Measurements from ENCODE around the gene ATP2B2. TPM values are rescaled to one million over a fixed set of nuclear protein-coding genes. Genes with fewer than 3 reads are reported as not detected.
"Not testable (repeated sequence)": the region's sequence is repeated elsewhere in the genome, so short reads cannot be mapped to it uniquely, and the experiment has no call there.

The ATP2B2 gene
- total RNA-seq, 4 donors from 2014 or later: 0.42 to 2.0 (median 1.1) TPM

- no peaks in the 10 kb centered on the region for H3K4me1 ChIP-seq
These were observed 206.2 kb downstream of the ATP2B2 start for GRCh38 chr3:10299175-10299574.

DNA sequence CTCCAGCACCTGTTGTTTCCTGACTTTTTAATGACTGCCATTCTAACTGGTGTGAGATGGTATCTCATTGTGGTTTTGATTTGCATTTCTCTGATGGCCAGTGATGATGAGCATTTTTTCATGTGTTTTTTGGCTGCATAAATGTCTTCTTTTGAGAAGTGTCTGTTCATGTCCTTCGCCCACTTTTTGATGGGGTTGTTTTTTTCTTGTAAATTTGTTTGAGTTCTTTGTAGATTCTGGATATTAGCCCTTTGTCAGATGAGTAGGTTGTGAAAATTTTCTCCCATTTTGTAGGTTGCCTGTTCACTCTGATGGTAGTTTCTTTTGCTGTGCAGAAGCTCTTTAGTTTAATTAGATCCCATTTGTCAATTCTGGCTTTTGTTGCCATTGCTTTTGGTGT, 207.3 kb downstream of the ATP2B2 start:
- not testable (repeated sequence) for H3K27ac ChIP-seq; H3K9me3 ChIP-seq; H3K27me3 ChIP-seq; DNase-seq (ENCODE audit: low spot score in 2 of 2); H3K4me3 ChIP-seq; H3K4me1 ChIP-seq
- no CpG with 5 or more reads among the region's 1 CpG for WGBS, 2 donors
- peaks cover 0 to 74% (median 6%) of the 10 kb centered on the region in 3 donors for H3K36me3 ChIP-seq

More at GRCh38 chr3:10299175-10299574, 206.2 kb downstream of the ATP2B2 start:
- DNase-seq (ENCODE audit: low spot score in 2 of 2): no peak
- 71 to 77% methylated on average over 2 of the region's 2 CpGs for WGBS, 2 donors
- Histone ChIP-seq H3K4me3 (no peak overlapping the region), H3K27ac (no peak overlapping the region), H3K9me3 (no peaks in the 10 kb centered on the region), H3K36me3 (peaks cover 2 to 75% (median 7%) of the 10 kb centered on the region in 3 donors), H3K27me3 (no peaks in the 10 kb centered on the region)
- TF ChIP-seq EP300 (IDR thresholded peaks at IDR 0.05) (no peak), POLR2A (IDR thresholded peaks at IDR 0.05) (no peak)
- TF ChIP-seq, protein P1, sequence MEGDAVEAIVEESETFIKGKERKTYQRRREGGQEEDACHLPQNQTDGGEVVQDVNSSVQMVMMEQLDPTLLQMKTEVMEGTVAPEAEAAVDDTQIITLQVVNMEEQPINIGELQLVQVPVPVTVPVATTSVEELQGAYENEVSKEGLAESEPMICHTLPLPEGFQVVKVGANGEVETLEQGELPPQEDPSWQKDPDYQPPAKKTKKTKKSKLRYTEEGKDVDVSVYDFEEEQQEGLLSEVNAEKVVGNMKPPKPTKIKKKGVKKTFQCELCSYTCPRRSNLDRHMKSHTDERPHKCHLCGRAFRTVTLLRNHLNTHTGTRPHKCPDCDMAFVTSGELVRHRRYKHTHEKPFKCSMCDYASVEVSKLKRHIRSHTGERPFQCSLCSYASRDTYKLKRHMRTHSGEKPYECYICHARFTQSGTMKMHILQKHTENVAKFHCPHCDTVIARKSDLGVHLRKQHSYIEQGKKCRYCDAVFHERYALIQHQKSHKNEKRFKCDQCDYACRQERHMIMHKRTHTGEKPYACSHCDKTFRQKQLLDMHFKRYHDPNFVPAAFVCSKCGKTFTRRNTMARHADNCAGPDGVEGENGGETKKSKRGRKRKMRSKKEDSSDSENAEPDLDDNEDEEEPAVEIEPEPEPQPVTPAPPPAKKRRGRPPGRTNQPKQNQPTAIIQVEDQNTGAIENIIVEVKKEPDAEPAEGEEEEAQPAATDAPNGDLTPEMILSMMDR (IDR thresholded peaks at IDR 0.05): no peak

DNA sequence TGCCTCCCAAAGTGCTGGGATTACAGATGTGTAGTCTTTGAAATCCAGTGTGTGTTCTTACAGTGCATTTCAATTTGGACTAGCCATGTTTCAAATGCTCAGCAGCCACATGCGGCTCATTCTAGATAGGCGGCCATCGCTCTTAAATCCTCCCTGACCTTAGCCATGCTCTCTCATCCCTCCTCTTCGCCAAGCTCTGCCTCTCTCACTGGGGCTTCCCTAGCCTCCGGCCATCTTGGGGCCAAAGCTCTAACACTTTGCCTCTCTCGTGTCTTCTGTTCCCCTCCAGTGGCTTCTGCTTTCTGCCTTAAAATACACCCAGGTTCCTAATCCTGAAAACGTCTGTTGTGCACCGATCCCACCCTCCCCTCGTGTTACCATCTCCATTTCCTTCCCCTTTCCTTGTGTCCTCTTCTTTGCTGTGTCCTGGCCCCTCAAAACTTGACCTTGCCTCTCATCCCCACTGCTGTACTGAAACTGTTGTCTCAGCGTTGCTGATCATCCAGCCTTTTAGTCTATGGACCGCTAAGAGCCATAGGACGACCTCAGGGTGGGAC, 211.3 kb downstream of the ATP2B2 start:
- H3K36me3 ChIP-seq: peaks cover 0 to 61% (median 0%) of the 10 kb centered on the region in 3 donors
- 79 to 80% methylated on average over 12 of the region's 12 CpGs for WGBS, 2 donors
- no peak overlapping the region for H3K4me3 ChIP-seq
- H3K4me1 ChIP-seq: peaks cover 0 to 4% (median 0%) of the 10 kb centered on the region in 4 donors
- no peaks in the 10 kb centered on the region for H3K27me3 ChIP-seq
- no peaks in the 10 kb centered on the region for H3K9me3 ChIP-seq
- TF ChIP-seq EP300 (IDR thresholded peaks at IDR 0.05) (no peak), POLR2A (IDR thresholded peaks at IDR 0.05) (no peak)
- H3K27ac ChIP-seq: no peak overlapping the region
- no peak for DNase-seq (ENCODE audit: low spot score in 2 of 2)

DNA sequence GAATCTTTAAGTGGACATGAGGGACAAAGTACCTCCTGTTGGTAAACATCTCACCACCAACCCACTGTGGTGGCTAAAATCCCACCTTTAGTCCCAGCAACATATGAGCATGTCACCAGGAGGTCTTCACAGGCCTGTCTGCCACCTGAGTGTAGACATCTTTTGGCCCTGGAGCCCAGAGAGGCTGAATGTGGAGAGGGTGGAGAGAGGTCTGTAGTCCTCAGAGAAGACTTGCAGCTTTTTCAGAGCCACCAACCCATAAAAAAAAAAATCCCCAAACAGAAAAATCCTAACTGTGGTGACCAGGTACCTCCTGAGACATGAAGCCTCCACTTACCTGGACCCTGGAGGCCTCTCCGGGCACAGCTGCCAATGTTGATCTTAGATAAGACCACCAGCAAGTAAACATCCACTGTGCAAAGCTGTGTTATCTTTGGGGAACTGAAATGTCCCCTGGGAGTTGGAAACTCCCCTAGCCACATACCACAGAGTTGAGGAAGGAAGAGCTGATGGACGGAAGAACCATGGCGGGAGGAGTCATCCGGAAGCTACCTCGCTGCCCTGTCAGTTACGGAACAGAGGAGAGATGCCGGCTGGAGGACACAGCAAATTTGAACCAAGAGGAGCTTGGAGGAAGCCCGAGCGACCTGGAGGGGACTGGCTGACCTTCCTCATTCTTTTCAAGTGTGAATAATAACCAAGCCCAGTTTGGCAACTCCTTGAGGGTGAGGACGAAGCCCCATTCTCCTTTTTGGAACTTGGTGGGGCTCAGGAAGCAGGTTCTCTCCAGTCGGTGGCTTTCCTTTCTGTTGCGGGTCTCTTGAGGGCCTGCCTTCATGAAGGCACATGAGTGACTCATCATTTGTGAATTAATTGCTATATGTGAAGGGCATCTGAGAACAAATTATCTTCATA, 212.6 kb downstream of the ATP2B2 start, which contains the start of gene GHRL:
Gene GHRL (minus strand): TSS at position 443 of the 915 bp plus-strand sequence. CDS start 2,767 bp downstream, outside the sequence.
- 77 to 83% methylated on average over 12 of the region's 12 CpGs for WGBS, 2 donors
- H3K36me3 ChIP-seq: peaks cover 0 to 70% (median 0%) of the 10 kb centered on the region in 3 donors
- H3K27ac ChIP-seq: no peak within 1 kb of the TSS
- peaks cover 0 to 4% (median 0%) of the 10 kb centered on the region in 4 donors for H3K4me1 ChIP-seq
- no peaks in the 10 kb centered on the region for H3K27me3 ChIP-seq
- TF ChIP-seq EP300 (IDR thresholded peaks at IDR 0.05) (no peak), POLR2A (IDR thresholded peaks at IDR 0.05) (no peak)
- TF ChIP-seq, protein P1 (IDR thresholded peaks at IDR 0.05): no peak
- no peaks in the 10 kb centered on the region for H3K9me3 ChIP-seq
- H3K4me3 ChIP-seq: no peak within 1 kb of the TSS
- DNase-seq (ENCODE audit: low spot score in 2 of 2): no peak

GRCh38 chr3:10291641-10292040, 213.7 kb downstream of the ATP2B2 start:
- 91 to 93% methylated on average over 6 of the region's 6 CpGs for WGBS, 2 donors
- TF ChIP-seq EP300 (IDR thresholded peaks at IDR 0.05) (no peak), POLR2A (IDR thresholded peaks at IDR 0.05) (no peak)
- TF ChIP-seq, protein P1 (IDR thresholded peaks at IDR 0.05): no peak
- Histone ChIP-seq H3K4me3 (no peak overlapping the region), H3K36me3 (peaks cover 0 to 65% (median 0%) of the 10 kb centered on the region in 3 donors), H3K27ac (no peak overlapping the region), H3K9me3 (no peaks in the 10 kb centered on the region), H3K4me1 (peaks cover 0 to 10% (median 0%) of the 10 kb centered on the region in 4 donors), H3K27me3 (no peaks in the 10 kb centered on the region)
- no peak for DNase-seq (ENCODE audit: low spot score in 2 of 2)

All from tibial nerve (tissue), 4 donors.